NT2/D1 (cell line): ENCODE results near the gene SLC25A27.

ENCODE experiments used
- SUZ12 ChIP-seq: IDR thresholded peaks from 2 replicates; pipeline ENCODE4 v1.6.1; 2011; ENCODE audit not compliant: insufficient read length, insufficient read depth; ENCODE audit errors: extremely low read depth
- ZNF274 ChIP-seq: IDR thresholded peaks from 2 replicates; pipeline ENCODE4 v1.6.1; 2011; ENCODE audit warnings: mild to moderate bottlenecking, low read depth, low read length

- TF ChIP-seq SUZ12 = no peak
- TF ChIP-seq ZNF274 = no peak
Measured at GRCh38 chr6:46628498-46628897, 24.3 kb upstream of the SLC25A27 start.
